Omental fat pad (tissue), 4 donors: Measurements from ENCODE around the gene PRLR. TPM values are rescaled to one million over a fixed set of nuclear protein-coding genes. Genes with fewer than 3 reads are reported as not detected.

Experiments
- ATAC-seq: fragments of 150-250 bp; one replicate; pipeline ENCODE4 v1.9.1; 2016; ENCODE audit warnings: mild to moderate bottlenecking, moderate library complexity; ENCODE audit not compliant: low FRiP score
- DNase-seq: peaks from one replicate; pipeline ENCODE4 v3.0.0-alpha.2; 2019; ENCODE audit warnings: low spot score
- total RNA-seq, 4 donors: library from RNA; depleted of rRNA; stranded (reverse); fragments of >200 nt; gene quantifications; one replicate each; pipeline ENCODE4 v1.1.0, GENCODE V29; 2016
- TF ChIP-seq, protein P1 (sequence below), 3 donors: fragments of 450-650 bp; IDR thresholded peaks; one replicate each; pipeline ENCODE4 v1.5.1; 2016 to 2017; ENCODE audit warnings: antibody characterized with exemption in 3 of 3, mild to moderate bottlenecking in 3 of 3, moderate library complexity in 2 of 3

The PRLR gene
- total RNA-seq, 4 donors from 2014 or later: 0.38 to 2.4 (median 0.90) TPM

DNA sequence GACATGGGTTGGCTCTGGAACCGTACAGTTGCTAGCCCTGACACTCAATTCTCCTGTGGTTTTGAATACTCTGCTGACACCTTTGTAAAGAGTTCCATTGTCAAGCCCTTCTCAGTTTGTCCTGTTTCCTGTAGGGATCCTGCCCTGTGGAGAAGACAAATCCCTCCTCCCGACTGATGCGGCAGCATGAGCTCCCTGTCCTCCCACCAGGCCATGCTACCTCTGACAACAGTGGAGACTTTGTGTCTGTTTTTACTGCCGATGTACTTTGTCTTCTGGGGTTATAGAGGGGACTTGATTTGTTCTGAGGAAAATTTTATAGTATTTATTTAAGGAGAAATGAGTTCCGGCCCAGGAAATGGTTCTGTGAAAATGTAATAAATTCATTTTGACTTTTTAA, 57.8 kb downstream of the PRLR start:
- DNase-seq (no peak), ATAC-seq (no peak)
- TF ChIP-seq, protein P1, sequence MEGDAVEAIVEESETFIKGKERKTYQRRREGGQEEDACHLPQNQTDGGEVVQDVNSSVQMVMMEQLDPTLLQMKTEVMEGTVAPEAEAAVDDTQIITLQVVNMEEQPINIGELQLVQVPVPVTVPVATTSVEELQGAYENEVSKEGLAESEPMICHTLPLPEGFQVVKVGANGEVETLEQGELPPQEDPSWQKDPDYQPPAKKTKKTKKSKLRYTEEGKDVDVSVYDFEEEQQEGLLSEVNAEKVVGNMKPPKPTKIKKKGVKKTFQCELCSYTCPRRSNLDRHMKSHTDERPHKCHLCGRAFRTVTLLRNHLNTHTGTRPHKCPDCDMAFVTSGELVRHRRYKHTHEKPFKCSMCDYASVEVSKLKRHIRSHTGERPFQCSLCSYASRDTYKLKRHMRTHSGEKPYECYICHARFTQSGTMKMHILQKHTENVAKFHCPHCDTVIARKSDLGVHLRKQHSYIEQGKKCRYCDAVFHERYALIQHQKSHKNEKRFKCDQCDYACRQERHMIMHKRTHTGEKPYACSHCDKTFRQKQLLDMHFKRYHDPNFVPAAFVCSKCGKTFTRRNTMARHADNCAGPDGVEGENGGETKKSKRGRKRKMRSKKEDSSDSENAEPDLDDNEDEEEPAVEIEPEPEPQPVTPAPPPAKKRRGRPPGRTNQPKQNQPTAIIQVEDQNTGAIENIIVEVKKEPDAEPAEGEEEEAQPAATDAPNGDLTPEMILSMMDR (IDR thresholded peaks at IDR 0.05): no peak

DNA sequence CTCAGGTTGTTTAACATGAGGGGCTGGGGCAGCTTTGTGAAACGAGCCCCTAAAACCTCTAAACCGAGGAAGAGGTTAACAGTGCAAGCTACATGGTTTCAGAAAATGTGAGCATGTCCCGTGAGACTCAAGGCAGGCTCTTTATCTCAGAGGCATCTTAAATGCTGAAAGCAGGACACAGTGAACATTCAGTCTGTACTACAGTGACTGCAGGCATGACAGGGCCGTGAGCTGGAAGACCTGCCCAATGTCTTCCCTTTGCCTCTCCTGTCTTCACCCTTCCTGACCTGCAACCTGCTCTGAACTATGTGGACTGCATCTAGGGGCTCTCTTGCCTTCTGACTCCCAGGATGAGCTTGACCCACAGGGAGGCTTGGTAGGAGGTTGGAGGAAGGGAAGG, 58.3 kb downstream of the PRLR start:
- DNase-seq: no peak
- TF ChIP-seq, protein P1 (IDR thresholded peaks at IDR 0.05): no peak
- ATAC-seq: no peak

DNA sequence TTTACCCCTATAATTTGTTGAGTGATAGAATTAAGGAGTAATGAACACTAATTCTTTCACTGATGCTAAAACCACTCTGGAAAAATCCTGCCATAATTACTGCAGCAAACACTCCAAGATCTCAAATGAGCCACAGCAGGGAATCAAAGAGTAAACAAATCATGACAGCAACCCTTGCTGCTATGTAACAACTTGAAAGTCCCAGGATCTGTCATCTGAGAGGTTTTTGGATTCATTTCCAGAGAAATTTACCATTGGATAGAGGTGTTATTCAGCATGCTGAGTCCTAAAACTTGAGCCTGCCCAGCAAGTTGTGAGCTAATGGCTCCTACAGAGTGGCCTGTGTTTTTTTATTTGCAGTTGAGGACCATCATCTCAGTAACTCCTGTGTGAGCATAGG, 59.2 kb downstream of the PRLR start:
- TF ChIP-seq, protein P1 (IDR thresholded peaks at IDR 0.05): no peak
- ATAC-seq: no peak
- no peak for DNase-seq

DNA sequence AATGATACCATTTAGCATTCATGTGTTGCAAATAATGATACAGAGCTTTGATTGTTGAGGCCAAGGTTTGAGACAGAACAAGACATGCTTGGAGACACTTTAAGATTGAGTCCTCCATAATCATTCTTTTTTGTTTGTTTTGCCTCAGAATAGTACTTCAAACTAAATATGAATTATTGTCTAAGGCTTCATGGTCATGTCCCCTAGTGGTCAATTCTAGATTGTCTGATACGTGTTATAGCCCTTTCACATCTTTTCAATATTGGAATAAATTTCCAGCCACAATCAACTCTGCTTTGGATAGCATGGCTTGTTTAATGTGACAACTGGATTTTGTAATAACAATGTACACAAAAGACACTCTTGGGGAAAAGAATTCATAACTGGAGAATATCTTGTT, 64.2 kb downstream of the PRLR start:
- ATAC-seq: no peak
- TF ChIP-seq, protein P1 (IDR thresholded peaks at IDR 0.05): no peak
- no peak for DNase-seq

DNA sequence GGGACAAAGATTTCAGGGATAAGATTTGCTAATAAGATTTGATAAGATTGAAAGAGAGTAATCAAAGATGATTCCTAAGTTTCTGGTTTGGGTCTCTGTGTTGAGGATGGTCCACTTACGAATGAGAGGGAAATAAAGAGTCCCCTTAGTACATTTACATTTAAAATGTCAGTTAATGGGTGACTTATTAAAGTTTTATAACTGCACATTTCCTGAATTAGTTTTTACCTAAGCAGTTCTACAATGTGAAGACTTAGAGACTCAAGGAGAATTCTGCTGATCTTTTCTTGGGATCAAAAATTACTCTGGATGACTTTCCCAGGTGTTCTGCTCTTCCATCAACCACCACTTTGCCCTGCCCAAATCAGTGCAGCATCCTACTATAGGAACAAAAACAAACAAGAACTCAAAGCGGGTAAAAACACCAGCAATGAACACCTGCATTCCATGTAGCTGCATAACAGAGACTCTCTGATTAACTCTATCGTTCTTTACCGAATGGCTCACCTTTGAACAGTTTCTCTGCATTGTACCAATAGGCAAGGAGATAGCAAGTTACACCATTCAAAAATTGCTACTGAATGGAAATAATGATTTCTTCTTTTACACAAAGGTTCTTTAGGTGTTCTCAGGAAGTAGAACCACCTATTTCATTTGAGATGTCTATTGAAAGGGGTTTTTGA, 65.3 kb downstream of the PRLR start:
- ATAC-seq: no peak
- no peak for DNase-seq
- TF ChIP-seq, protein P1 (IDR thresholded peaks at IDR 0.05): no peak

DNA sequence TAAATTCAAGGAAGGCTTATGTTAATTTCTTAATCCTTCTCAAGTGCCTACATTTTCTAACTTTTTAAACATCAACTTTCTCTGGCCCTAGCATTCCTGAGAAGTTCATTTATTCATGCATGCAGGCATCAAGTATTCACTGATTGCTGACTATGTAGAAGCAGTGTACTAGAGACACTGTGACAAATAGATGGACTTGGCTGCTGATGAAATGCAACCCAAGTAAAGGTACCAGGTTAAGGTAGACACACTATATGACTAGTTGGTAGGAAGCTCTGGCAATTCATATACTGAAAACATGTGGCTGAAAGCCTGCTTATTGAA, 66.6 kb downstream of the PRLR start:
- TF ChIP-seq, protein P1 (IDR thresholded peaks at IDR 0.05): no peak
- DNase-seq (no peak), ATAC-seq (no peak)

DNA sequence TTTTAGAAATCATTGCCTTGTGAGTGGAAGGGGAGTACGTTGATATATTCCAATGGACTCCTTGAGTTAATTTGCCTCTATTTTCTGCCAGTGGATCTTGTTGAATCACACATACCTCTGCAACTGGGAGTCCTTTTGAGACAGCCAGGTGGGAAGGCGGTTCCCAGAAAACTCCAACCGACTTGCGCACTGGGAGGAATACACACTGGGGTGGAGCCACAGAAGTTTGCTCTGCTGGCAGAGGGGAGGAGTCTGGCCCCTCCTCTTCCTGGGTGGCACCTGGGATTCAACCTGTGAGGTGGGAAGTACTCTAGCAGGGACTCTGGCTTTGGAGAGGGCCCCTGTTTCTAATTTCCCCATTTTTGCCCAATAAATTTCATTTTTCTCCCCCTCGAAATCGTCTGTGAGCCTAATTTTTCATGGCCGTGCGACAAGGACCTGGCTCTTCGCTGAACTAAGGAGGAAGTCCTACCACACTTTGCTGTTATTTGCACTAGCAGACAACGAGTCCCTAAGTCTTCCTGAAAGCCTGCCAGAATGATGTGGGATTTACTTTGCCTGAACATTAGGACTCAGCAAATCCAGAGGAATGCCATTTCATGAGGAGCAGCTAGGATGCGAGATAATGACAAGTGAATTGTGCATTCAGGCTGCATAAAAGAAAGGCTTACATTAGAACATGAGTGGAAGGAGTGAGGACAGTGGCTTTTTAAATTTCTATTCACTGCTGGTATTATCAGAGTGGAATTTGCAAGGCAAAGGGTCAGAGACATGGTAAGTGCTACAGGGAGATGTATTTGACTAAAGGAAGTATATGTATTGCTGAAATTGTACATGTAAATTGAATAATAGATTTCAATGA, 67.2 kb downstream of the PRLR start:
- ATAC-seq (no peak), DNase-seq (no peak)
- TF ChIP-seq, protein P1 (IDR thresholded peaks at IDR 0.05): no peak
